ENCODE data around the gene KAT8.

KAT8 gene

GRCh38 chr16:31111881-31112466 is 5.5 kb upstream of the KAT8 start:
- no peak for TF ChIP-seq CTCF (IDR thresholded peaks at IDR 0.05; ENCODE audit: borderline replicate concordance, control extremely low read depth, extremely low read depth, insufficient read depth, missing control alignments)
- no peak for DNase-seq (ENCODE audit: low spot score)
- in situ Hi-C loops (cut with MboI; ENCODE audit: low sequenced_read_pairs, unreplicated experiment), result no loop called here

GRCh38 chr16:31112711-31113110 is 4.8 kb upstream of the KAT8 start:
- in situ Hi-C loops (cut with MboI; ENCODE audit: low sequenced_read_pairs, unreplicated experiment), result no loop called here
- no peak for TF ChIP-seq CTCF (IDR thresholded peaks at IDR 0.05; ENCODE audit: borderline replicate concordance, control extremely low read depth, extremely low read depth, insufficient read depth, missing control alignments)
- DNase-seq (ENCODE audit: low spot score), result no peak

GRCh38 chr16:31113121-31114120 is 4.0 kb upstream of the KAT8 start:
- no peak for DNase-seq (ENCODE audit: low spot score)
- in situ Hi-C loops (cut with MboI; ENCODE audit: low sequenced_read_pairs, unreplicated experiment), result no loop called here

GRCh38 chr16:31114468-31114867 is 3.0 kb upstream of the KAT8 start:
- DNase-seq (ENCODE audit: low spot score), result no peak
- in situ Hi-C loops (cut with MboI; ENCODE audit: low sequenced_read_pairs, unreplicated experiment), result no loop called here

More at GRCh38 chr16:31113121-31114120, 4.0 kb upstream of the KAT8 start:
- no peak for TF ChIP-seq CTCF (IDR thresholded peaks at IDR 0.05; ENCODE audit: borderline replicate concordance, control extremely low read depth, extremely low read depth, insufficient read depth, missing control alignments)

GRCh38 chr16:31118223-31119155 is 1.0 kb downstream of the KAT8 start:
- DNase-seq (ENCODE audit: low spot score), result no peak
- in situ Hi-C loops (cut with MboI; ENCODE audit: low sequenced_read_pairs, unreplicated experiment), result no loop called here
- no peak for TF ChIP-seq CTCF (IDR thresholded peaks at IDR 0.05; ENCODE audit: borderline replicate concordance, control extremely low read depth, extremely low read depth, insufficient read depth, missing control alignments)

More at GRCh38 chr16:31114468-31114867, 3.0 kb upstream of the KAT8 start:
- no peak for TF ChIP-seq CTCF (IDR thresholded peaks at IDR 0.05; ENCODE audit: borderline replicate concordance, control extremely low read depth, extremely low read depth, insufficient read depth, missing control alignments)

GRCh38 chr16:31120129-31120528 is 2.7 kb downstream of the KAT8 start:
- no peak for TF ChIP-seq CTCF (IDR thresholded peaks at IDR 0.05; ENCODE audit: borderline replicate concordance, control extremely low read depth, extremely low read depth, insufficient read depth, missing control alignments)
- in situ Hi-C loops (cut with MboI; ENCODE audit: low sequenced_read_pairs, unreplicated experiment), result no loop called here
- no peak for DNase-seq (ENCODE audit: low spot score)
